GM18907 (cell line): Measurements from ENCODE around the gene LHFPL3.

Source experiments
- ATAC-seq: cut with Tn5 transposase; IDR thresholded peaks from one replicate; pipeline ENCODE4 v1.9.1; 2021; ENCODE audit warnings: mild to moderate bottlenecking, moderate library complexity; ENCODE audit not compliant: unreplicated experiment

The LHFPL3 gene

GRCh38 chr7:104469166-104469820 is 140.9 kb downstream of the LHFPL3 start:
- ATAC-seq = no peak

GRCh38 chr7:104480529-104480928 is 152.1 kb downstream of the LHFPL3 start:
- ATAC-seq = no peak

GRCh38 chr7:104482362-104483037 is 154.1 kb downstream of the LHFPL3 start:
- ATAC-seq = no peak

GRCh38 chr7:104486931-104487330 is 158.5 kb downstream of the LHFPL3 start:
- ATAC-seq = no peak

- no peak for ATAC-seq
These were observed 159.2 kb downstream of the LHFPL3 start for GRCh38 chr7:104487642-104488041.

GRCh38 chr7:104497379-104497967 is 169.1 kb downstream of the LHFPL3 start:
- no peak for ATAC-seq

GRCh38 chr7:104499975-104500374 is 171.6 kb downstream of the LHFPL3 start:
- ATAC-seq = no peak

GRCh38 chr7:104509874-104510273 is 181.5 kb downstream of the LHFPL3 start:
- ATAC-seq = no peak

- ATAC-seq = no peak
These were observed 196.4 kb downstream of the LHFPL3 start for GRCh38 chr7:104524853-104525252.

- ATAC-seq = no peak
These were observed 199.7 kb downstream of the LHFPL3 start for GRCh38 chr7:104528142-104528541.

GRCh38 chr7:104529567-104529966 is 201.2 kb downstream of the LHFPL3 start:
- ATAC-seq = no peak

- no peak for ATAC-seq
These were observed 201.8 kb downstream of the LHFPL3 start for GRCh38 chr7:104530251-104530650.

- ATAC-seq = no peak
These were observed 205.7 kb downstream of the LHFPL3 start for GRCh38 chr7:104534149-104534548.

- no peak for ATAC-seq
These were observed 207.4 kb downstream of the LHFPL3 start for GRCh38 chr7:104535841-104536240.

GRCh38 chr7:104536956-104537355 is 208.6 kb downstream of the LHFPL3 start:
- no peak for ATAC-seq

GRCh38 chr7:104538152-104538551 is 209.7 kb downstream of the LHFPL3 start:
- ATAC-seq = no peak

- no peak for ATAC-seq
These were observed 213.5 kb downstream of the LHFPL3 start for GRCh38 chr7:104541897-104542296.

GRCh38 chr7:104548861-104549260 is 220.5 kb downstream of the LHFPL3 start:
- no peak for ATAC-seq

GRCh38 chr7:104550362-104550761 is 222.0 kb downstream of the LHFPL3 start:
- ATAC-seq = no peak

GRCh38 chr7:104551226-104551625 is 222.8 kb downstream of the LHFPL3 start:
- ATAC-seq = no peak

GRCh38 chr7:104552102-104552501 is 223.7 kb downstream of the LHFPL3 start:
- no peak for ATAC-seq

GRCh38 chr7:104553074-104553473 is 224.7 kb downstream of the LHFPL3 start:
- ATAC-seq = no peak
